Measurements from ENCODE around the gene TEX22.

The TEX22 gene

GRCh38 chr14:105380756-105381155 is 17.6 kb upstream of the TEX22 start:
- no peak for TF ChIP-seq CTCF (IDR thresholded peaks at IDR 0.05; ENCODE audit: low read depth, low read length)
- DNase-seq (ENCODE audit: low read depth in 2 of 2) = no peak
- no peak overlapping the region for H3K4me3 ChIP-seq (replicated peaks in 1 of 2; ENCODE audit: low read depth in 2 of 2, low read length in 2 of 2)

- H3K4me3 ChIP-seq (replicated peaks in 1 of 2; ENCODE audit: low read depth in 2 of 2, low read length in 2 of 2) = no peak overlapping the region
- DNase-seq (ENCODE audit: low read depth in 2 of 2) = no peak
- TF ChIP-seq CTCF (IDR thresholded peaks at IDR 0.05; ENCODE audit: low read depth, low read length) = no peak
These were observed 16.6 kb upstream of the TEX22 start for GRCh38 chr14:105381446-105382342.

GRCh38 chr14:105382343-105383082 is 15.8 kb upstream of the TEX22 start:
- no peak for TF ChIP-seq CTCF (IDR thresholded peaks at IDR 0.05; ENCODE audit: low read depth, low read length)
- no peak for DNase-seq (ENCODE audit: low read depth in 2 of 2)
- H3K4me3 ChIP-seq (replicated peaks in 1 of 2; ENCODE audit: low read depth in 2 of 2, low read length in 2 of 2) = no peak overlapping the region

- no peak for DNase-seq (ENCODE audit: low read depth in 2 of 2)
- no peak for TF ChIP-seq CTCF (IDR thresholded peaks at IDR 0.05; ENCODE audit: low read depth, low read length)
- H3K4me3 ChIP-seq (replicated peaks in 1 of 2; ENCODE audit: low read depth in 2 of 2, low read length in 2 of 2) = no peak overlapping the region
These were observed 15.1 kb upstream of the TEX22 start for GRCh38 chr14:105383083-105383730.

GRCh38 chr14:105384041-105384557 is 14.2 kb upstream of the TEX22 start:
- TF ChIP-seq CTCF (IDR thresholded peaks at IDR 0.05; ENCODE audit: low read depth, low read length) = no peak

GRCh38 chr14:105384605-105385321 is 13.6 kb upstream of the TEX22 start:
- no peak for TF ChIP-seq CTCF (IDR thresholded peaks at IDR 0.05; ENCODE audit: low read depth, low read length)
- DNase-seq (ENCODE audit: low read depth in 2 of 2) = no peak
- no peak overlapping the region for H3K4me3 ChIP-seq (replicated peaks in 1 of 2; ENCODE audit: low read depth in 2 of 2, low read length in 2 of 2)

More at GRCh38 chr14:105384041-105384557, 14.2 kb upstream of the TEX22 start:
- no peak for DNase-seq (ENCODE audit: low read depth in 2 of 2)
- no peak overlapping the region for H3K4me3 ChIP-seq (replicated peaks in 1 of 2; ENCODE audit: low read depth in 2 of 2, low read length in 2 of 2)

Data from cardiac fibroblast (primary cell).